ENCODE measurements around the gene ITK.
A peak's percentile ranks its signal among the peaks of the same experiment; 100 is the strongest.

- TF ChIP-seq CTCF (IDR thresholded peaks at IDR 0.05) (peak in 1 of 3 donors; percentile 37), POLR2A (IDR thresholded peaks at IDR 0.05) (no peak)
Measured at GRCh38 chr5:157148734-157149615, 31.7 kb upstream of the ITK start.
